HG02885 (cell line): Measurements from ENCODE around the gene MAP7.
"Not testable (repeated sequence)": the region's sequence is repeated elsewhere in the genome, so short reads cannot be mapped to it uniquely, and the experiment has no call there.

Experiments used
- ATAC-seq: cut with Tn5 transposase; IDR thresholded peaks from one replicate; pipeline ENCODE4 v1.9.1; 2021; ENCODE audit warnings: mild to moderate bottlenecking; ENCODE audit not compliant: unreplicated experiment, poor library complexity

MAP7 gene

GRCh38 chr6:136510299-136510698 lies 39.9 kb downstream of the MAP7 start:
- no peak for ATAC-seq

GRCh38 chr6:136508725-136509392 lies 41.4 kb downstream of the MAP7 start:
- ATAC-seq: no peak

GRCh38 chr6:136506124-136506799 lies 44.0 kb downstream of the MAP7 start:
- ATAC-seq: no peak

- no peak for ATAC-seq
These were observed 46.8 kb downstream of the MAP7 start for GRCh38 chr6:136503303-136504029.

- no peak for ATAC-seq
These were observed 47.4 kb downstream of the MAP7 start for GRCh38 chr6:136502786-136503185.

GRCh38 chr6:136501514-136501913 lies 48.7 kb downstream of the MAP7 start:
- ATAC-seq: no peak

- ATAC-seq: no peak
These were observed 49.1 kb downstream of the MAP7 start for GRCh38 chr6:136501096-136501495.

- no peak for ATAC-seq
These were observed 49.8 kb downstream of the MAP7 start for GRCh38 chr6:136500414-136500813.

GRCh38 chr6:136499370-136499769 lies 50.9 kb downstream of the MAP7 start:
- no peak for ATAC-seq

GRCh38 chr6:136496449-136496848 lies 53.8 kb downstream of the MAP7 start:
- not testable (repeated sequence) for ATAC-seq

GRCh38 chr6:136494710-136495109 lies 55.5 kb downstream of the MAP7 start:
- no peak for ATAC-seq

- ATAC-seq: no peak
These were observed 56.2 kb downstream of the MAP7 start for GRCh38 chr6:136494059-136494458.

- no peak for ATAC-seq
These were observed 57.8 kb downstream of the MAP7 start for GRCh38 chr6:136492409-136492808.

- ATAC-seq: no peak
These were observed 58.5 kb downstream of the MAP7 start for GRCh38 chr6:136491754-136492153.

GRCh38 chr6:136491251-136491650 lies 59.0 kb downstream of the MAP7 start:
- ATAC-seq: no peak

GRCh38 chr6:136489689-136490033 lies 60.6 kb downstream of the MAP7 start:
- not testable (repeated sequence) for ATAC-seq

- ATAC-seq: no peak
These were observed 62.3 kb downstream of the MAP7 start for GRCh38 chr6:136487759-136488425.

- ATAC-seq: no peak
These were observed 63.9 kb downstream of the MAP7 start for GRCh38 chr6:136486357-136486756.

GRCh38 chr6:136483906-136484305 lies 66.3 kb downstream of the MAP7 start:
- ATAC-seq: no peak

- not testable (repeated sequence) for ATAC-seq
These were observed 67.2 kb downstream of the MAP7 start for GRCh38 chr6:136483005-136483404.

- no peak for ATAC-seq
These were observed 72.7 kb downstream of the MAP7 start for GRCh38 chr6:136477548-136477947.
